Neural cell (in vitro differentiated cells): ENCODE results near the gene C1R.

ENCODE experiments used
- EP300 ChIP-seq: fragments of 450-650 bp; conservative IDR thresholded peaks from 2 replicates; pipeline ENCODE4 v1.6.1; 2014; ENCODE audit warnings: antibody characterized with exemption, mild to moderate bottlenecking, moderate library complexity; ENCODE audit not compliant: poor library complexity, severe bottlenecking
- TF ChIP-seq, protein P1 (sequence below): fragments of 450-650 bp; IDR thresholded peaks from 2 replicates; pipeline ENCODE4 v1.5.1; 2014; ENCODE audit warnings: antibody characterized with exemption, mild to moderate bottlenecking, moderate library complexity; ENCODE audit not compliant: poor library complexity, severe bottlenecking
- TF ChIP-seq, protein P2 (sequence below): IDR thresholded peaks from 2 replicates; pipeline ENCODE4 v1.6.1; 2012; ENCODE audit warnings: borderline replicate concordance

DNA sequence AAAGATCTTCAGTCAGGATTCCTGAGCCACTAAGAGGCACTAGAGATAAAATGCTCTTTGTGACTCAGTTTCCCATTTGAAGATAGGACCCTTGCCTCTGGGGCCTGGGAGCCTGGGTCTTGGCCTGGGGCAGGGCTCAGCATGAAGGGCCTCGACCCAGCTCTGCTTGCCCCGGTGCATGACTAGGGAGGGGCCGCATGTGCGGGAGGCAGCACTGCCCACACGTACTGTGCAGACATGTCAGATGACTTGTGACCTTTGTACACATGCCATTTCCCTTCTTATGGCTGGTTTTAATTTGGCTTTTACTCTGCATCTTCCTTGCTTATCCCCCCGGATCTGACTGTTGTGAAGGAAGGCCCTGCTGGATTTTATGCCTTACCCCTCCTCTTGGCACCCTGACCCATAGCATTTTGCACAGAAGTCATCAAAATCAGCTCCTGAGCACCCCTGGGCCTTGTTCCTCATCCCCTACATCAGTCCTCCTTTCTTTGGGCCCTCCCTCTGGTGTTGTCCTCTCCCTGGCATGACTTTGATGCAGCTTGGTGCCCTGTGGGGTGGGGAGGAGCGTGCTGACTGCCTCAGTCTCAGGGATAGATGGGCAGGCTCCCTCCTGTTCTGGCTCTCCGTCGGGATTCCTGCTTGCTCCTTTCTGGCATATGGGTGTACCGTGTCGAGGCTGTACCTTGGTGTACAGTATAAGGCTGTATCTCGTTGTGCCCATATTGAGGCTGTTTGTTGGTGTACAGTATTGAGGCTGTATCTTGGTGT lies 42.3 kb upstream of the C1R start:
- TF ChIP-seq, protein P1, sequence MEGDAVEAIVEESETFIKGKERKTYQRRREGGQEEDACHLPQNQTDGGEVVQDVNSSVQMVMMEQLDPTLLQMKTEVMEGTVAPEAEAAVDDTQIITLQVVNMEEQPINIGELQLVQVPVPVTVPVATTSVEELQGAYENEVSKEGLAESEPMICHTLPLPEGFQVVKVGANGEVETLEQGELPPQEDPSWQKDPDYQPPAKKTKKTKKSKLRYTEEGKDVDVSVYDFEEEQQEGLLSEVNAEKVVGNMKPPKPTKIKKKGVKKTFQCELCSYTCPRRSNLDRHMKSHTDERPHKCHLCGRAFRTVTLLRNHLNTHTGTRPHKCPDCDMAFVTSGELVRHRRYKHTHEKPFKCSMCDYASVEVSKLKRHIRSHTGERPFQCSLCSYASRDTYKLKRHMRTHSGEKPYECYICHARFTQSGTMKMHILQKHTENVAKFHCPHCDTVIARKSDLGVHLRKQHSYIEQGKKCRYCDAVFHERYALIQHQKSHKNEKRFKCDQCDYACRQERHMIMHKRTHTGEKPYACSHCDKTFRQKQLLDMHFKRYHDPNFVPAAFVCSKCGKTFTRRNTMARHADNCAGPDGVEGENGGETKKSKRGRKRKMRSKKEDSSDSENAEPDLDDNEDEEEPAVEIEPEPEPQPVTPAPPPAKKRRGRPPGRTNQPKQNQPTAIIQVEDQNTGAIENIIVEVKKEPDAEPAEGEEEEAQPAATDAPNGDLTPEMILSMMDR, result no peak
- TF ChIP-seq, protein P2, sequence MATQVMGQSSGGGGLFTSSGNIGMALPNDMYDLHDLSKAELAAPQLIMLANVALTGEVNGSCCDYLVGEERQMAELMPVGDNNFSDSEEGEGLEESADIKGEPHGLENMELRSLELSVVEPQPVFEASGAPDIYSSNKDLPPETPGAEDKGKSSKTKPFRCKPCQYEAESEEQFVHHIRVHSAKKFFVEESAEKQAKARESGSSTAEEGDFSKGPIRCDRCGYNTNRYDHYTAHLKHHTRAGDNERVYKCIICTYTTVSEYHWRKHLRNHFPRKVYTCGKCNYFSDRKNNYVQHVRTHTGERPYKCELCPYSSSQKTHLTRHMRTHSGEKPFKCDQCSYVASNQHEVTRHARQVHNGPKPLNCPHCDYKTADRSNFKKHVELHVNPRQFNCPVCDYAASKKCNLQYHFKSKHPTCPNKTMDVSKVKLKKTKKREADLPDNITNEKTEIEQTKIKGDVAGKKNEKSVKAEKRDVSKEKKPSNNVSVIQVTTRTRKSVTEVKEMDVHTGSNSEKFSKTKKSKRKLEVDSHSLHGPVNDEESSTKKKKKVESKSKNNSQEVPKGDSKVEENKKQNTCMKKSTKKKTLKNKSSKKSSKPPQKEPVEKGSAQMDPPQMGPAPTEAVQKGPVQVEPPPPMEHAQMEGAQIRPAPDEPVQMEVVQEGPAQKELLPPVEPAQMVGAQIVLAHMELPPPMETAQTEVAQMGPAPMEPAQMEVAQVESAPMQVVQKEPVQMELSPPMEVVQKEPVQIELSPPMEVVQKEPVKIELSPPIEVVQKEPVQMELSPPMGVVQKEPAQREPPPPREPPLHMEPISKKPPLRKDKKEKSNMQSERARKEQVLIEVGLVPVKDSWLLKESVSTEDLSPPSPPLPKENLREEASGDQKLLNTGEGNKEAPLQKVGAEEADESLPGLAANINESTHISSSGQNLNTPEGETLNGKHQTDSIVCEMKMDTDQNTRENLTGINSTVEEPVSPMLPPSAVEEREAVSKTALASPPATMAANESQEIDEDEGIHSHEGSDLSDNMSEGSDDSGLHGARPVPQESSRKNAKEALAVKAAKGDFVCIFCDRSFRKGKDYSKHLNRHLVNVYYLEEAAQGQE, result no peak
- TF ChIP-seq EP300, result no peak
